Type B pancreatic cell (in vitro differentiated cells): ENCODE results near the gene GPR162. TPM values are rescaled to one million over a fixed set of nuclear protein-coding genes. Genes with fewer than 3 reads are reported as not detected.

Source experiments
- DNase-seq: peaks from one replicate; pipeline ENCODE4 v3.0.0; 2021; ENCODE audit warnings: mixed read lengths; ENCODE audit not compliant: unreplicated experiment; ENCODE audit errors: extremely low spot score
- H3K27ac Mint-ChIP-seq: 2 replicates; pipeline ENCODE4 v1.8.0; 2021; ENCODE audit warnings: mild to moderate bottlenecking, mixed read lengths
- H3K27me3 Mint-ChIP-seq: 2 replicates; pipeline ENCODE4 v1.8.0; 2021; ENCODE audit warnings: mixed read lengths
- H3K36me3 Mint-ChIP-seq: 2 replicates; pipeline ENCODE4 v1.8.0; 2021; ENCODE audit warnings: mixed read lengths
- H3K4me1 Mint-ChIP-seq: one replicate; pipeline ENCODE4 v1.8.0; 2021; ENCODE audit warnings: mixed read lengths; ENCODE audit not compliant: unreplicated experiment
- H3K4me3 Mint-ChIP-seq: 2 replicates; pipeline ENCODE4 v1.8.0; 2021; ENCODE audit warnings: mild to moderate bottlenecking, mixed read lengths
- H3K9me3 Mint-ChIP-seq: 2 replicates; pipeline ENCODE4 v1.8.0; 2021; ENCODE audit warnings: mixed read lengths
- CTCF ChIP-seq: fragments of 200-600 bp; sonication (generic); conservative IDR thresholded peaks from 2 replicates; pipeline ENCODE4 v1.5.0; 2021; ENCODE audit warnings: antibody characterized with exemption, mild to moderate bottlenecking
- total RNA-seq: library from RNA; stranded (reverse); gene quantifications from 2 replicates; pipeline ENCODE4 v1.2.1, GENCODE V29; 2021; ENCODE audit warnings: low replicate concordance

GPR162 gene
- total RNA-seq, 1 donor from 2014 or later, result 17.8 TPM

GRCh38 chr12:6790496-6791150 is 31.0 kb upstream of the GPR162 start:
- TF ChIP-seq CTCF, result no peak
- H3K27me3 Mint-ChIP-seq, result peaks cover 51% of the 10 kb centered on the region
- no peaks in the 10 kb centered on the region for H3K9me3 Mint-ChIP-seq
- no peak overlapping the region for H3K27ac Mint-ChIP-seq
- no peak overlapping the region for H3K4me3 Mint-ChIP-seq
- H3K4me1 Mint-ChIP-seq, result peaks cover 27% of the 10 kb centered on the region
- no peaks in the 10 kb centered on the region for H3K36me3 Mint-ChIP-seq
- no peak for DNase-seq

- Mint-ChIP-seq H3K27ac (peak overlapping the region; percentile 52), H3K4me1 (peaks cover 18% of the 10 kb centered on the region), H3K4me3 (no peak overlapping the region), H3K9me3 (no peaks in the 10 kb centered on the region), H3K27me3 (peaks cover 49% of the 10 kb centered on the region), H3K36me3 (no peaks in the 10 kb centered on the region)
- DNase-seq, result no peak
- TF ChIP-seq CTCF, result no peak
These were observed 29.6 kb upstream of the GPR162 start for GRCh38 chr12:6791931-6792520.

GRCh38 chr12:6792522-6793201 is 29.0 kb upstream of the GPR162 start:
- TF ChIP-seq CTCF, result no peak
- Mint-ChIP-seq H3K4me1 (peaks cover 15% of the 10 kb centered on the region), H3K36me3 (no peaks in the 10 kb centered on the region), H3K9me3 (no peaks in the 10 kb centered on the region), H3K4me3 (peak overlapping the region; percentile 46), H3K27ac (peak overlapping the region; percentile 52), H3K27me3 (peaks cover 49% of the 10 kb centered on the region)
- DNase-seq, result no peak

GRCh38 chr12:6795088-6795487 is 26.5 kb upstream of the GPR162 start:
- Mint-ChIP-seq H3K4me3 (no peak overlapping the region), H3K36me3 (no peaks in the 10 kb centered on the region), H3K9me3 (no peaks in the 10 kb centered on the region), H3K27ac (no peak overlapping the region), H3K4me1 (peaks cover 10% of the 10 kb centered on the region), H3K27me3 (peaks cover 43% of the 10 kb centered on the region)
- TF ChIP-seq CTCF, result no peak
- no peak for DNase-seq

GRCh38 chr12:6796576-6796975 is 25.0 kb upstream of the GPR162 start:
- peaks cover 41% of the 10 kb centered on the region for H3K27me3 Mint-ChIP-seq
- peaks cover 10% of the 10 kb centered on the region for H3K4me1 Mint-ChIP-seq
- no peak for TF ChIP-seq CTCF
- no peak overlapping the region for H3K27ac Mint-ChIP-seq
- no peaks in the 10 kb centered on the region for H3K36me3 Mint-ChIP-seq
- H3K4me3 Mint-ChIP-seq, result no peak overlapping the region
- DNase-seq, result no peak
- no peaks in the 10 kb centered on the region for H3K9me3 Mint-ChIP-seq
